Measurements from ENCODE around the gene GPX3. TPM values are rescaled to one million over a fixed set of nuclear protein-coding genes. Genes with fewer than 3 reads are reported as not detected.

GPX3 gene
- total RNA-seq, 1 experiment from 2014 or later, result 86.6 TPM

GRCh38 chr5:150993826-150994412, 26.5 kb upstream of the GPX3 start:
- Mint-ChIP-seq H3K27me3 (ENCODE audit: insufficient read depth, unreplicated experiment) (no peaks in the 10 kb centered on the region), H3K9me3 (ENCODE audit: unreplicated experiment) (peaks cover 33% of the 10 kb centered on the region), H3K36me3 (ENCODE audit: insufficient read depth, unreplicated experiment) (no peaks in the 10 kb centered on the region), H3K4me3 (ENCODE audit: unreplicated experiment) (no peak overlapping the region), H3K27ac (ENCODE audit: unreplicated experiment) (peak overlapping the region; percentile 7), H3K4me1 (ENCODE audit: low read depth, unreplicated experiment) (peaks cover 13% of the 10 kb centered on the region)
- Histone ChIP-seq H3K36me3 (ENCODE audit: control insufficient read depth, insufficient read depth, low read length) (no peaks in the 10 kb centered on the region), H3K9me3 (peaks cover 12% of the 10 kb centered on the region; the same call in 1 of the 2 replicates), H3K4me1 (peaks cover 19% of the 10 kb centered on the region), H3K4me3 (ENCODE audit: low read depth, low read length) (no peak overlapping the region), H3K27me3 (replicated peaks; ENCODE audit: control insufficient read depth, insufficient read depth, low read length) (no peaks in the 10 kb centered on the region)
- BruUV-seq (replicated peaks), result no TSS peak
- peak; percentile 73 to 82 for DNase-seq
- intact Hi-C loops (cut with micrococcal nuclease; ENCODE audit: unreplicated experiment), result no loop called here
- POLR2A ChIA-PET, result no interaction called here
- CTCF ChIA-PET, result interaction anchor here (0.6 to 1.0 kb wide), 5 partner anchors 8 to 536 kb away, joined by 3 to 9 read pairs (median 4); no protein-coding TSS in a partner anchor
- no peak for TF ChIP-seq CTCF (IDR thresholded peaks at IDR 0.05; ENCODE audit: insufficient read depth in 1 of 2, low read depth in 1 of 2, low read length in 1 of 2, severe bottlenecking in 1 of 2, unreplicated experiment in 1 of 2)

- no TSS peak for BruUV-seq (replicated peaks)
- peaks cover 12% of the 10 kb centered on the region for H3K4me1 ChIP-seq
- no peak for TF ChIP-seq CTCF (IDR thresholded peaks at IDR 0.05; ENCODE audit: insufficient read depth in 1 of 2, low read depth in 1 of 2, low read length in 1 of 2, severe bottlenecking in 1 of 2, unreplicated experiment in 1 of 2)
- H3K9me3 ChIP-seq, result 0 out of 2 replicates have a peak, but pooled peaks cover 5% of the 10 kb centered on the region
- peaks cover 9% of the 10 kb centered on the region for H3K9me3 Mint-ChIP-seq (ENCODE audit: unreplicated experiment)
- H3K27ac Mint-ChIP-seq (ENCODE audit: unreplicated experiment), result no peak overlapping the region
- H3K27me3 ChIP-seq (replicated peaks; ENCODE audit: control insufficient read depth, insufficient read depth, low read length), result no peaks in the 10 kb centered on the region
- H3K36me3 ChIP-seq (ENCODE audit: control insufficient read depth, insufficient read depth, low read length), result no peaks in the 10 kb centered on the region
- H3K36me3 Mint-ChIP-seq (ENCODE audit: insufficient read depth, unreplicated experiment), result no peaks in the 10 kb centered on the region
- CTCF ChIA-PET, result interaction anchor here (1.2 kb wide), 1 partner anchor 416 kb away, joined by 5 read pairs; no protein-coding TSS in a partner anchor
- POLR2A ChIA-PET, result no interaction called here
- no peak overlapping the region for H3K4me3 ChIP-seq (ENCODE audit: low read depth, low read length)
- no peaks in the 10 kb centered on the region for H3K27me3 Mint-ChIP-seq (ENCODE audit: insufficient read depth, unreplicated experiment)
- H3K4me3 Mint-ChIP-seq (ENCODE audit: unreplicated experiment), result no peak overlapping the region
- H3K4me1 Mint-ChIP-seq (ENCODE audit: low read depth, unreplicated experiment), result peaks cover 12% of the 10 kb centered on the region
- DNase-seq, result no peak
- intact Hi-C loops (cut with micrococcal nuclease; ENCODE audit: unreplicated experiment), result loop anchor here (5.0 to 10.0 kb wide), 2 partner anchors 198 to 315 kb away; no protein-coding TSS in a partner anchor
Observed at GRCh38 chr5:150999704-151000442, 20.5 kb upstream of the GPX3 start.

DNA sequence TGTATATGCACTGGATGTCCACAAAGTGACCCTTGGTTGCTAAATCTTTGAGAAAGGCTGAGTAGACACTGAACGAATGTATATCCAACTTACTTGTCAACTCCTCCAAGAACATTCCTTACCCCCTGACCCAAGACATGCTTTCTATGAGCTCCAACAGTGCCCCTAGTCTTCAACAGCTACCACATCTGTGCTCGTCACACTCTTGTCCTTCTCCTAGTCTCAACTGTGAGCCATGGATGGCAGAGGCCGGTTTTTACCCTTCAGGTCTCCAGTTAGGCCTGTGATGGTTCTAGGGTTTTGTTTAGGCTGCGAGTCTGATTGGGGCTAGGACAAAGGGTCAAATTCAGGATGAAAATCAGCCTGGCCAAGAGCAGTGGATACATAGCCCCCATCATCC, 19.0 kb upstream of the GPX3 start:
- Histone ChIP-seq H3K4me3 (ENCODE audit: low read depth, low read length) (no peak overlapping the region), H3K4me1 (peaks cover 10% of the 10 kb centered on the region), H3K9me3 (no peaks in the 10 kb centered on the region), H3K27me3 (replicated peaks; ENCODE audit: control insufficient read depth, insufficient read depth, low read length) (no peaks in the 10 kb centered on the region), H3K36me3 (ENCODE audit: control insufficient read depth, insufficient read depth, low read length) (no peaks in the 10 kb centered on the region)
- H3K4me1 Mint-ChIP-seq (ENCODE audit: low read depth, unreplicated experiment), result peaks cover 14% of the 10 kb centered on the region
- no peaks in the 10 kb centered on the region for H3K36me3 Mint-ChIP-seq (ENCODE audit: insufficient read depth, unreplicated experiment)
- CTCF ChIA-PET, result interaction anchor here (1.6 to 2.4 kb wide), 2 partner anchors 50 to 163 kb away, joined by 9 to 12 read pairs; no protein-coding TSS in a partner anchor
- H3K9me3 Mint-ChIP-seq (ENCODE audit: unreplicated experiment), result peaks cover 9% of the 10 kb centered on the region
- POLR2A ChIA-PET, result no interaction called here
- no peaks in the 10 kb centered on the region for H3K27me3 Mint-ChIP-seq (ENCODE audit: insufficient read depth, unreplicated experiment)
- no peak for DNase-seq
- intact Hi-C loops (cut with micrococcal nuclease; ENCODE audit: unreplicated experiment), result loop anchor here (5.0 to 10.0 kb wide), 2 partner anchors 199 to 313 kb away; no protein-coding TSS in a partner anchor
- no peak for TF ChIP-seq CTCF (IDR thresholded peaks at IDR 0.05; ENCODE audit: insufficient read depth in 1 of 2, low read depth in 1 of 2, low read length in 1 of 2, severe bottlenecking in 1 of 2, unreplicated experiment in 1 of 2)
- H3K4me3 Mint-ChIP-seq (ENCODE audit: unreplicated experiment), result no peak overlapping the region
- BruUV-seq (replicated peaks), result no TSS peak
- H3K27ac Mint-ChIP-seq (ENCODE audit: unreplicated experiment), result no peak overlapping the region
